HG02870 (cell line): Measurements from ENCODE around the gene BCL11A.

Experiments used
- ATAC-seq: cut with Tn5 transposase; IDR thresholded peaks from one replicate; pipeline ENCODE4 v1.9.1; 2021; ENCODE audit warnings: mild to moderate bottlenecking, moderate library complexity; ENCODE audit not compliant: unreplicated experiment

BCL11A gene

GRCh38 chr2:60509066-60509465, 44.4 kb downstream of the BCL11A start:
- ATAC-seq = no peak

GRCh38 chr2:60508339-60508917, 45.0 kb downstream of the BCL11A start:
- no peak for ATAC-seq

- ATAC-seq = no peak
These were observed 46.1 kb downstream of the BCL11A start for GRCh38 chr2:60507211-60507965.

- peak; percentile 36 for ATAC-seq
These were observed 47.6 kb downstream of the BCL11A start for GRCh38 chr2:60505880-60506260.

- no peak for ATAC-seq
These were observed 48.1 kb downstream of the BCL11A start for GRCh38 chr2:60505240-60505879.

GRCh38 chr2:60504049-60504448, 49.4 kb downstream of the BCL11A start:
- ATAC-seq = no peak

- ATAC-seq = no peak
These were observed 51.3 kb downstream of the BCL11A start for GRCh38 chr2:60502144-60502543.

- ATAC-seq = no peak
These were observed 52.6 kb downstream of the BCL11A start for GRCh38 chr2:60500861-60501260.

- no peak for ATAC-seq
These were observed 53.7 kb downstream of the BCL11A start for GRCh38 chr2:60499651-60500265.

GRCh38 chr2:60498816-60499429, 54.5 kb downstream of the BCL11A start:
- ATAC-seq = peak; percentile 60

- no peak for ATAC-seq
These were observed 55.2 kb downstream of the BCL11A start for GRCh38 chr2:60498127-60498815.

GRCh38 chr2:60497500-60497899, 56.0 kb downstream of the BCL11A start:
- ATAC-seq = no peak

- no peak for ATAC-seq
These were observed 56.5 kb downstream of the BCL11A start for GRCh38 chr2:60496956-60497355.

GRCh38 chr2:60496475-60496874, 57.0 kb downstream of the BCL11A start:
- ATAC-seq = no peak

- no peak for ATAC-seq
These were observed 58.3 kb downstream of the BCL11A start for GRCh38 chr2:60495041-60495625.

- no peak for ATAC-seq
These were observed 59.6 kb downstream of the BCL11A start for GRCh38 chr2:60493804-60494387.

- no peak for ATAC-seq
These were observed 60.9 kb downstream of the BCL11A start for GRCh38 chr2:60492548-60492947.

GRCh38 chr2:60490848-60491247, 62.6 kb downstream of the BCL11A start:
- no peak for ATAC-seq

- no peak for ATAC-seq
These were observed 63.0 kb downstream of the BCL11A start for GRCh38 chr2:60490441-60490840.

GRCh38 chr2:60489289-60489688, 64.2 kb downstream of the BCL11A start:
- ATAC-seq = no peak
